ENCODE results near the gene FAHD2B. TPM values are rescaled to one million over a fixed set of nuclear protein-coding genes. Genes with fewer than 3 reads are reported as not detected.

The FAHD2B gene
- total RNA-seq = 4.4 and 5.9 TPM in 2 replicates

GRCh38 chr2:97094772-97095611 is at the start of gene FAHD2B:
Gene FAHD2B, minus strand, starts transcription at chr2:97094882. Its CDS starts 3,176 bp downstream, at chr2:97091706.

GRCh38 chr2:97113050-97113881 is 18.6 kb upstream of the FAHD2B start, which contains the start of gene ANKRD36:
Gene ANKRD36, plus strand, starts transcription at chr2:97113153. Its CDS starts 587 bp downstream, at chr2:97113740.

Other genes with a start within 250 kb of the FAHD2B start
- 7.4 and 10.8 TPM in 2 replicates for gene ANKRD39, start 236.9 kb downstream of the FAHD2B start, total RNA-seq
- gene SEMA4C, start 224.8 kb downstream of the FAHD2B start, total RNA-seq = 20.3 and 26.8 TPM in 2 replicates
- not detected in 2 replicates for gene FAM178B, start 108.3 kb downstream of the FAHD2B start, total RNA-seq
- 9.1 and 11.0 TPM in 2 replicates for gene ANKRD36, start 18.3 kb upstream of the FAHD2B start, total RNA-seq